ENCODE measurements around the gene TMIGD3.
A peak's percentile ranks its signal among the peaks of the same experiment; 100 is the strongest.

The TMIGD3 gene

GRCh38 chr1:111507411-111508201, 4.2 kb upstream of the TMIGD3 start:
- no peak for DNase-seq

GRCh38 chr1:111506561-111506960, 3.1 kb upstream of the TMIGD3 start:
- no peak for DNase-seq

GRCh38 chr1:111505641-111506119, 2.2 kb upstream of the TMIGD3 start:
- DNase-seq, result no peak

GRCh38 chr1:111504097-111504496, 664 bp upstream of the TMIGD3 start:
- no peak for DNase-seq

GRCh38 chr1:111501645-111502044, 1.8 kb downstream of the TMIGD3 start:
- DNase-seq, result no peak

- DNase-seq, result no peak
These were observed 4.2 kb downstream of the TMIGD3 start for GRCh38 chr1:111499026-111499785.

GRCh38 chr1:111497592-111497991, 5.8 kb downstream of the TMIGD3 start:
- DNase-seq, result no peak

GRCh38 chr1:111496398-111496797, 7.0 kb downstream of the TMIGD3 start:
- no peak for DNase-seq

- no peak for DNase-seq
These were observed 12.4 kb downstream of the TMIGD3 start for GRCh38 chr1:111491070-111491469.

- DNase-seq, result no peak
These were observed 13.2 kb downstream of the TMIGD3 start for GRCh38 chr1:111490220-111490619.

GRCh38 chr1:111489604-111490003, 13.8 kb downstream of the TMIGD3 start:
- no peak for DNase-seq

- DNase-seq, result no peak
These were observed 14.8 kb downstream of the TMIGD3 start for GRCh38 chr1:111488669-111489068.

- no peak for DNase-seq
These were observed 16.3 kb downstream of the TMIGD3 start for GRCh38 chr1:111487133-111487532.

GRCh38 chr1:111486431-111486830, 17.0 kb downstream of the TMIGD3 start:
- DNase-seq, result no peak

GRCh38 chr1:111484391-111485026, 18.9 kb downstream of the TMIGD3 start:
- DNase-seq, result no peak

- no peak for DNase-seq
These were observed 19.6 kb downstream of the TMIGD3 start for GRCh38 chr1:111483876-111484275.

- no peak for DNase-seq
These were observed 20.3 kb downstream of the TMIGD3 start for GRCh38 chr1:111483166-111483565.

- peak; percentile 45 for DNase-seq
These were observed 21.8 kb downstream of the TMIGD3 start for GRCh38 chr1:111481387-111482221.

- DNase-seq, result no peak
These were observed 22.8 kb downstream of the TMIGD3 start for GRCh38 chr1:111480674-111481073.

GRCh38 chr1:111476761-111477309, 26.6 kb downstream of the TMIGD3 start:
- no peak for DNase-seq

- no peak for DNase-seq
These were observed 27.2 kb downstream of the TMIGD3 start for GRCh38 chr1:111476214-111476613.

- DNase-seq, result no peak
These were observed 27.7 kb downstream of the TMIGD3 start for GRCh38 chr1:111475701-111476100.
